ENCODE data around the gene SLC4A1.
"Not testable (repeated sequence)": the region's sequence is repeated elsewhere in the genome, so short reads cannot be mapped to it uniquely, and the experiment has no call there.

SLC4A1 gene

GRCh38 chr17:44255915-44256314 is 12.0 kb downstream of the SLC4A1 start:
- DNase-seq = no peak

DNA sequence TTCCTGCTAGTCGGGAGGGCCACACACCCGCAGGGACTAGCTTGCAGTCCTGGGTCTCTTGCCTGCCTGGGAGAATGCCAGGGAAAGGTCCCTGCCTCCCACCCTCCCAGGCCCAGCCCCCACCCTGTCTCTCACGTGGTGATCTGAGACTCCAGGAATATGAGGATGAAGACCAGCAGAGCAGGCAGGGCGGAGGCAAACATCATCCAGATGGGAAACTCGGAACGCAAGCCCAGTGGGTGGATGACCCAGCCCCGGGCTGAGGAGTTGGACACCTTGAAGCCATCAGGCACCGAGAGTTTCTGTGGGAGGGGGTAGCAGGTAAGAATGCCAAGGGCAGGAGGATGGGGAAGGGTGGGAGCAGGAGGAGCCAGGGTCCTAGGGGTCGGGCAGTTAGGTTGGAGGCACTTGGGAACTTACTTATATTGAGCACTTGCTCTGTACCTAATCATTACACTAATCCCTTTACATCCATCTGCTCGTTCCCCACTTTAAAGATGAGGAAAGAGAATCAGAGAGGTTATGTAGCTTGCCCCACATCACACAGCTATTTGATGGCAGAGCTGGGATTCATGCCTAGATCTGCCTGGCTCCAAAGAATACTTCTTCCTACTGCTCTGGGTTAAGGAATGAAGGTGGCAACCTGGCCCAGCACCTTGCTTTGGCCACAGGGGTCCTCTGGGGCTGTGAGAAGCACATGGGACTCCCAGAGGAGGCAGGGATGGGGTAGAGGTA is 13.4 kb downstream of the SLC4A1 start:
- DNase-seq = no peak

GRCh38 chr17:44253006-44253405 is 14.9 kb downstream of the SLC4A1 start:
- no peak for DNase-seq

DNA sequence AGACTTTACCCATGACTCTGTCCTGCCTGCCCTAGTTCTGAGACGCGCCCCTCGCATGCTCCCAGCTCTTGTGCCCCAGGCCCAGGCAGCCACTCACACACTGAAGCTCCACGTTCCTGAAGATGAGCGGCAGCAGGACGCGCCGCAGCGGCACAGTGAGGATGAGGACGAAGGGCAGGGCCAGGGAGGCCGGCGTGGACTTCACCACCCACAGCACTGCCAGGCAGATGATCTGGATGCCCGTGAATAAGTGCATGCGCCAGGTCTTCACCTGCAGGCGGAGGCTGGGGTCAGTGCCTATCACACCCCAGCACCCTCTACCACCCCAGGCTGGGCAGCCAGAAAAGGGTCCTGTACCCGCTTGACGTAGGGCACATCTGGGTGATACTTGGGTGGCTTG is 16.9 kb downstream of the SLC4A1 start:
- DNase-seq = no peak

DNA sequence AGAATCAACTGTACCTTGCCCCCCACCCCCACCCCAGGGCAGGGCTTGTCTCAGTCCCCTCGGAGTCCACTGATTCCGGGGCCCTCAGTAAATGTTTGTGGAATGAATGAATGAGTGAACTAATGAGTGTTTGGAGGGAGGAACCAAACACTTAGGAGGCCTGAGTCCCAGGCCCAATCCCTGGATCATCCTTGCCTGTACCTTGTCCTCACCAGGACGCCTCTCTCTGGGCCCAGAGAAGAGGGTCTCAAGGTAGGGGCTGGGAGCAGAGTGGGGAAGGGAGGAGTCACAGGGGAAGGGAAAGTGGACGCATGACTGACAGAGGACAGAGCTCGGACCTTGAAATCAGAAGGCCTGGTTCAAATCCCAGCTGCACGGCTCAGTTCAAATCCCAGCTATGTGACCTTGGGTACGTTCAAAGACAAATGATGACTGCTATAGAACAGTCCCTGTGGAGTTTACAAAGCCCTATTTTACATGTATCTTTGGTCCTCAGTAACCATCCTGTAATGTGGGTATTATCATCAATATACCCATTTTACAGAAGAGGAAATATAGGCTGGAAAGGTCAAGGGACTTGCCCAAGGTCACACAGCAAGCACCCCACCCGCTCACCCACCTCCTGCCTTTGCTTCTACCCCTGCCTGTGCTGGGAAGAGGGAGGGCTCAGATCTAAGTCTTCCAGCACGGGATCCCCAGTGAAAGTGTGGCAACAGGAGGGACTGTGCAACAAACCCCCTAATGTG is 18.3 kb downstream of the SLC4A1 start:
- no peak for DNase-seq

DNA sequence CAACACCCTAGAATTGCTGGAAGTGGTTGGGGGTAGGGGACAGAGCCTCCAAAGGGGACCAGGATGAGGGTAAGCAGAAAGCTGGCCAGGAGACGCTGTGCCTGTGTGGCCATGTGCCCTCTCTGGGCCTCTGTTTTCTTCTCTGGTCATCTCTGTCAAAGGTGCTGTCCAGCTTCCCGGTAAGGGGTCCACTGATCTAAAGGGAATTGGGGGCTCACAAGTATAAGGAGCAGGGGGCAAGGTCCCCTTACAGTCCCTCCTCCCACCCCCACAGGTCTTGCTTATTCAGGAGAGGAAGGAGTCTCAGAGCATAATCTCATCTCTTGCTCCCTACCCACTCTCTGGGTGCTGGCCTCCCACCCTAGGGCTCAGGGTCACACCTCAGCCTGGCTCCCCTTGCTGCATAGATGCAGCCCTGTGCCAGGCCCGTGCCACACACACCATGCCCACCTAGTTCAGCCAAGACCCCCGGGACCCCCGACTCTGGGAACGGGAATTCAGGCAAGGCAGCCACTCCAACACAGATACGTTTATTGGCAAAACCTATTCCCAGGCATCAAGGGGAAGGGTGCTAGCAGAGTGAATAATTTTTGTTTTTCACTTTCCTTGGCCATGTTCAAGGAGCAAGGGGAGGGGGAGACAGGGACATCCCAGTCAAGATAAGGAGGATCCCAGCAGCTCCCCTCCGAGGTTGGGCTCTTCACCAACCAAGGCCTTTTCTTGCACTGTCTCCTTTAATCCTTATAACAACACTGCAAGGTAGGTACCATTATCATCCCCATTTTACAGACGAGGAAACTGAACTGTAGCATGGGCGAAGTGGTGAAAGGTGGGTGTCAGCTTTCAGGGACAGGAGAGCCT is 19.8 kb downstream of the SLC4A1 start:
- DNase-seq = no peak

GRCh38 chr17:44247440-44247841 is 20.5 kb downstream of the SLC4A1 start:
- no peak for DNase-seq

DNA sequence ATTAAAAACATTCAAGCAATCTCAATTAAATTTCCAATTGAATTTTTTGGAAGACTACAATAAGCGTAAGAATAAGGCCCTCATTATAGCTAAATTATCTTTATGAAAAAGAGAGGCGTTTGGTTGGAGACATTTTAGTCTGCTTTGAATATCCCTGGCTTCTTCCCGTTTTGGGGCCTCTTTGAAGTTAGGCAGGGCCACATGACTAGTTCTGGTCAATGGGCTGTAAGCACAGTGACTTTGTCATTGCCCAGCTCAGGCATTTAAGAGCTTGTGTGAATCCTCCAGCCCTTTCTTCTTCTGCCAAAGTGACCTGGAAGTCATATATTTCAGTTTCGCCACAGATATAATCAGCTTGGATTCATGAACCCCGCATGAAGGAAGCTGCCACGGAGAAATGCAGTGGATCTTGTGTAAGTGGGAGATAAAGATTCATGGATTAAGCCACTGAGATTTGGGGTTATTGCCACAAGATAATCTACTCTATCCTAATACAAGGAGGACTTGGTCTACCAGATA is 26.8 kb downstream of the SLC4A1 start:
- peak; percentile 61 for DNase-seq

DNA sequence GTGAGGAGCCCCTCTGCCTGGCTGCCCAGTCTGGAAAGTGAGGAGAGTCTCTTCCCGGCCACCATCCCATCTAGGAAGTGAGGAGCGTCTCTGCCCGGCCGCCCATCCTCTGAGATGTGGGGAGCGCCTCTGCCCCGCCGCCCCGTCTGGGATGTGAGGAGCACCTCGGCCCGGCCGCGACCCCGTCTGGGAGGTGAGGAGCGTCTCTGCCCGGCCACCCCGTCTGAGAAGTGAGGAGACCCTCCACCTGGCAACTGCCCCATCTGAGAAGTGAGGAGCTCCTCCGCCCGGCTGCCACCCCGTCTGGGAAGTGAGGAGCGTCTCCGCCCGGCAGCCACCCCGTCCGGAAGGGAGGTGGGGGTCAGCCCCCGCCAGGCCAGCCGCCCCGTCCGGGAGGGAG is 30.0 kb downstream of the SLC4A1 start:
- DNase-seq = not testable (repeated sequence)

DNA sequence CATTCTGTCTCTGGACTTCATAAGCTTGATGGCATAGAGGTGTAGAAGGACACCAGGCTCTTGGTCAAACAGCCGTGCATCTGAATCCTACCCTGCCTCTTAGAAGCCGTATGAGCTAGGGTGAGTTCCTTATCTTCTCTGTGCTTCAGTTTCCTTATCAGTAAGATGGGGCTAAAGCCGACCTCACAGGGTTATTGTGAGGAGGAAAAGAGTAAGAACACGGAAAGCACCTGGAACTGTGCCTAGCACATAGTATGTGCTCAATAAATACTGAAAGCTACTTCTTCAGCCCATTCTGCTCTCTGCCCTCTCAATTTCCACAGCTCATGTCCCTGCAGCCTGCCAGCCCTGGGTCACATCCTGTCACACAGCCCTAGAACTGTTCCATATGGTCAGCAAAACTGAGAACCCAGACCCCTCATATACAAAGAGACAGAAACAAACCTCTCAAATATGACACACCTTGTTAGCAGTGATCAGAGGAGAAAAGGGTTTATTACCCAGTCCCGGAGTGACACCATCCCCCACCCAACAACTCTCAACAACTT is 31.4 kb downstream of the SLC4A1 start:
- peak; percentile 57 for DNase-seq

GRCh38 chr17:44235583-44235936 is 32.4 kb downstream of the SLC4A1 start:
- no peak for DNase-seq

DNA sequence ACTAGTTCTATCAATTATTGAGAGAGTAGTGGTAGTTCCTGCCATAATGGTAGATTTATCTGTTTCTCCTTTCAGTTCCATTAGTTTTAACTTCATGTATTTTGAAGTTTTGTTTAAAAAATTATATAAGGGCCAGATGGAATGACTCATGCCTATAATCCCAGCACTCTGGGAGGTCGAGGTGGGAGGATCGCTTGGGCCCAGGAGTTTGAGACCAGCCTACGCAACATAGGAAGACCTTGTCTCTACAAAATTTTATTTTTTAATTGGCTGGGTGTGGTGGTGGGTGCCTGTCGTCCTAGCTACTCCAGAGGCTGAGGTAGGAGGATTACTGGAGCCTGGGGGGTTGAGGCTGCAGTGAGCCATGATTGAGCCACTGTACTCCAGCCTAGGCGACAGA is 34.4 kb downstream of the SLC4A1 start:
- DNase-seq = no peak

DNA sequence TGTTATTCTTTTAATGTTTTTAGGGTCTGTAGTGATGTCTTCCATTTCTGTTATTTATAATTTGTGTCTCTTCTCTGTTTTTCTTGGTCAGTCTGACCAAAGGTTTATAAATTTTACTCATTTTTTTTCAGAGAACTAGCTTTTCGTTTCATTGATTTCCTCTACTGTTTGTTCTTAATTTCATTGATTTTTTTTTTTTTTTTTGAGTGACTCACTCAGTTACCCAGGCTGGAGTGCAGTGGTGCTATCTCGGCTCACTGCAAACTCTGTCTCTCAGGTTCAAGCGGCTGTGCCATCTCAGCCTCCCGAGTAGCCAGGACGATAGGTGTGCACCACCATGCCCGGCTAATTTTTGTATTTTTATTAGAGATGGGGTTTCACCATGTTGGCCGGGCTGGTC is 35.9 kb downstream of the SLC4A1 start:
- DNase-seq = no peak

DNA sequence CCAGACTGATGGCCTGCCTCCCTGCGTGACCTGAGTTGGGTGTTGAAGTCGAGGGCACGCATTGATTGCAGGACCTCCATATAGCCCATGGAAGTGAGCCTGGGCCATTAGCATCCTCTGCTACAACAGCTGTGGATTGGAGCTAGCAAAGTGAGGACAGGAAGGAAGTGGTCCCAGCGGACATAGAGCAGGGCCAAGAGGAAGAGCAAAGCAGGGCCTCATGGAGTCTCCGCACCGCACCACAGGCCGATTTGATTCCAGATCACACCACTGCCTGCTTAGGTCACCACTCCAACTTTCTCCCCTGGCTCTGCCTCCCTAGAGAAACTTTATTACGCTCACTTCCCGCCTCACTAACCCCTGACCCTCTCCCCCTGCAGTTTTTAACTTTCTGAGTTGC is 37.8 kb downstream of the SLC4A1 start:
- no peak for DNase-seq

GRCh38 chr17:44229090-44229489 is 38.8 kb downstream of the SLC4A1 start:
- DNase-seq = no peak

DNA sequence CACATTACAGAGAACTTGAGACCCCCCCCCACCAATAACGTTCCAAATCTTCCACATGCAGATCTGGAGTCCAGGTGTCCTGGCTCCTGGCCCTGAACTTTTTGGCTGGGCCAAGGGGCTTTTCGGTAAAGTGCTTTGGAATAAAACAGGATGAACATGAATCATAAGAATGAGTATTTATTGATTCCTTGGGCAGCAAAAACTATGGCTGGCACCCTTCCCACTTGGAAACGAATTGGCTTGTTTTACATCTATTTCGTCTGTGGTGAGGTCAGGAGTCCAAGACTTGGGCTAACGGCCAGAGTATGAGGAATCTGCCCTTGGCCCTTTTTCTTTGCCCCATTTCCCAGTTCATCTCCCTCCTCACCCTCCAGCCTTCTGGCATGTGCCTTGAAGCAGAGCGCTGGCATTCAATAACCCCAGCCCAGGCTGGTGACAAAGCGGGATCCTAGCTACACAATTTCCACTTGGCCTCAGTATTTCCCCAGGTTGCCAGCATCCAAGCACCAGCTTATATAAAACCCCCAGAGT is 44.3 kb downstream of the SLC4A1 start:
- DNase-seq = no peak

GRCh38 chr17:44222112-44222869 is 45.6 kb downstream of the SLC4A1 start:
- peak; percentile 92 for DNase-seq

GRCh38 chr17:44221862-44222111 is 46.1 kb downstream of the SLC4A1 start:
- no peak for DNase-seq

DNA sequence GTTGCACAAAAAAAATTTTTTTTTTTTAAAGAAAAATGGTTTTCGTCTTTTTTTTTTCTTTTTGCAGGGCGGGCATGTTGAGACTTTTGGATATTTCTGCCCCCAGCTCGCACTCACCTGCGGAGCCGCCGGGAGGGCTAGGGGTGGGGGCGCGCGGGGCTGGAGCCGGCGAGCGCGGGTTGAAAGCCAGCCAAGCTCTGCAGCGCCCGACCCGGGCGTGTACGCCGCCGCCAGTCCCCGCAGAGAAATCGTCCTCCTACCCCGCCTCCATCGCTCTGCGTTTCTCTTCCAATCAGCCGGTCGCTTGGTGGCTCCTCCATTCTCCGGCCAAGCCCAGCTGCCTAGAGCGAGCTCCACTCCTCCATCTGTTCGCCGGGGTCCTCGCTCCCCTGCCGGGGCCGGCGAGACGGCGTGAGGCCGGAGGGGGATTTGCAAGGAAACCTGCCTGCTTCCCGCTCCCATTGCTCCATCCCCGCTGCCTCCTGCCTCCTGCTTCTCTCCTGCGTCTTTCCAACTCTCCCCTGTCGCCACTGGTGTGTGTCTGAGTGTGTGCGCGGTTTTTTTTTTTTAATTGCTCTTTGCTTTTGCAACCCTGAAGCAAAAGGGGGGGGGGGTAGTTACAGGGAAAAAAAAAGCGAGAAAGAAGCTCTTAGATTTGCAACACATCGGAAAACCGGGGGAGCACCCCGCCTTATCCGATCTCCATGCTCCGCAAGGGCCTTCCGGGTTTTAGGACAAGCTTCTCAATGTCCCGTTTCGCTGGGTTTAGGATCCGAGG is 46.7 kb downstream of the SLC4A1 start:
- peak; percentile 93 for DNase-seq

DNA sequence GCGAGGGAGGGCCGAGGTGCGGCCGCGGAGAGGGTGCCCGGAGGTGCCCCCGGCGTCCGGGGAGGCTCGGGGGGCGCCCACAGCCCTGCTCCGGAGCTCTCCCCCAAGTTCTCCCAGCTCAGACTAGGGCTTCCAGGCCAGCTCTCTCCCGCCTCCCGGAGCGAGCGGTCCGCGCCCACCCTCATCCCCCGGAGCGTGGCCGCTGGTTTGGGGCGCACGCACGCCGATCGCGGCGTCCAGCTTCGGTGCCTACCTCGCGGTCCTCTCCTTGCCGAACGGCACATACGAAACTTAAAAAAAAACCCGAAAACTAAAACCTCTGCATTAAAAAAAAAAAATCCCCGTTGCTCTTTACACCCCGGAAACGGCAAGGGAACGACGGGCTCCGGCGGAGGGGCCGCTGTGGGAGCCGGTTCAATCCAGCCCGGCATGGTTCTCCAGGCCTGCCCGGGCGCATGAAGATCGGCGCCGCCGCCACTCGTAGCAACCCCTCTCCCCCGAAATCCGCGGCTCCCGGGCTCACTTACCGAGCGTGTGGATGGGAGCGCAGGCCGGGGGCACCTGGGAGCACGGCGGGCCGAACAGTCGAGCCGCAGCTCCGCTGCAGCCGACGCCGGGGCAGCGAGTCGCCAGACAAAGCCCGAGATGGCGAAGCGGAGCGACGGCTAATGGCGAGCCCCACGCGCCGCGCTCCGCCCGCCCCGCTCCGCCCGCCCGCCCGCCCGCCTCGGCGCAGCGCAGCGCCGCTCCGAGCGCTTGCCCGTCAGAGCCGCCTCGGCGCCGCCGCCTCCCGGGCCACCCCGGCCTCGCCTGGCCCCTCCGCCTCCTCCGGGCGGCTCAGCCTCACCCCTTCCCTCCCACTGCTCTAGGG is 47.5 kb downstream of the SLC4A1 start:
- DNase-seq = peak; percentile 70
